HCT116 (cell line): ENCODE data around the gene PANK3. TPM values are rescaled to one million over a fixed set of nuclear protein-coding genes. Genes with fewer than 3 reads are reported as not detected.

Experiments
- ATAC-seq: fragments of 200-7000 bp; cut with Tn5 transposase; 2 replicates; pipeline ENCODE4 v1.9.1; 2020; ENCODE audit warnings: mild to moderate bottlenecking, moderate library complexity
- BruUV-seq: library from RNA; stranded (reverse); fragments of 400-500 nt; replicated peaks from 2 replicates; lab custom pipeline; 2021; lab: Mats Ljungman, UMichigan
- CTCF ChIA-PET: fragments of 300-600 bp; sonication (Branson Sonifier 250); formaldehyde crosslinking; loops from one replicate; lab custom pipeline; 2021; ENCODE audit warnings: antibody characterized with exemption; lab: Charles Lee
- POLR2A ChIA-PET: fragments of 300-600, 350-600 bp; sonication (Branson Sonifier 250); formaldehyde crosslinking; loops from one replicate; lab custom pipeline; 2021; ENCODE audit warnings: antibody characterized with exemption; lab: Charles Lee
- RAD21 ChIA-PET, 2 experiments: fragments of 300-600 bp; sonication (Branson Sonifier 250); formaldehyde crosslinking; loops; one replicate each; lab custom pipeline; 2023; ENCODE audit warnings: low total read pairs in 2 of 2; ENCODE audit not compliant: uncharacterized antibody in 2 of 2, unreplicated experiment in 2 of 2, low non-redundant PET in 1 of 2; lab: Charles Lee
- DNase-seq: peaks from one replicate; pipeline ENCODE4 v3.0.0-alpha.2; 2010; ENCODE audit warnings: low read depth, low spot score
- H2AFZ ChIP-seq: fragments of 200-600 bp; shearing (Covaris generic), sonication (generic); 2 replicates; pipeline ENCODE4 v1.6.1; 2017; ENCODE audit warnings: low read depth, mixed run types, mixed read lengths, antibody characterized with exemption, low read length; ENCODE audit not compliant: poor library complexity, severe bottlenecking
- H3K27ac ChIP-seq: 2 replicates; pipeline ENCODE4 v1.5.1; 2012; ENCODE audit warnings: low read depth, low read length
- H3K27me3 ChIP-seq: fragments of 200-600 bp; sonication (generic); 2 replicates; pipeline ENCODE4 v1.6.1; 2016; ENCODE audit warnings: mixed run types, low read length, mixed read lengths; ENCODE audit not compliant: insufficient read depth
- H3K36me3 ChIP-seq, 2 experiments: fragments of 200-500 bp in 1 of 2; fragments of 200-600 bp in 1 of 2; sonication (Bioruptor generic) in 1 of 2; sonication (generic) in 1 of 2; 2 replicates each; pipeline versions ENCODE4 v1.5.1 to v1.6.1; 2014 to 2016; ENCODE audit warnings: low read length in 2 of 2, inconsistent platforms in 1 of 2, mixed read lengths in 1 of 2, mixed run types in 1 of 2; ENCODE audit not compliant: insufficient read depth in 2 of 2, control insufficient read depth in 1 of 2
- H3K4me1 ChIP-seq, 2 experiments: fragments of 200-600 bp in 1 of 2; sonication (generic) in 1 of 2; 2 replicates each; pipeline versions ENCODE4 v1.5.1 to v1.6.1; 2012 to 2017; ENCODE audit warnings: low read length in 2 of 2, inconsistent platforms in 1 of 2, mild to moderate bottlenecking in 1 of 2, mixed read lengths in 1 of 2, mixed run types in 1 of 2, moderate library complexity in 1 of 2; ENCODE audit not compliant: insufficient read depth in 2 of 2, control insufficient read depth in 1 of 2
- H3K4me2 ChIP-seq: fragments of 200-600 bp; sonication (generic); 2 replicates; pipeline ENCODE4 v1.6.1; 2017; ENCODE audit warnings: mixed run types, low read length, mixed read lengths
- H3K4me3 ChIP-seq, 2 experiments: fragments of 200-600 bp in 1 of 2; sonication (generic) in 1 of 2; replicated peaks in 1 of 2; 2 replicates each; pipeline ENCODE4 v1.5.1; 2011 to 2016; ENCODE audit warnings: low read length in 2 of 2, control low read depth in 1 of 2, low read depth in 1 of 2, mild to moderate bottlenecking in 1 of 2, mixed read lengths in 1 of 2, mixed run types in 1 of 2
- H3K79me2 ChIP-seq: fragments of 200-600 bp; sonication (generic); 2 replicates; pipeline ENCODE4 v1.6.1; 2017; ENCODE audit warnings: mild to moderate bottlenecking, mixed run types, low read length, moderate library complexity, mixed read lengths; ENCODE audit not compliant: insufficient read depth
- H3K9ac ChIP-seq: fragments of 200-600 bp; sonication (generic); 2 replicates; pipeline ENCODE4 v1.6.1; 2016; ENCODE audit warnings: low read length, mixed read lengths
- H3K9me2 ChIP-seq: fragments of 200-600 bp; sonication (generic), shearing (Covaris generic); 2 replicates; pipeline ENCODE4 v1.6.1; 2017; ENCODE audit warnings: mixed run types, mild to moderate bottlenecking, moderate library complexity; ENCODE audit not compliant: insufficient read depth
- H3K9me3 ChIP-seq, 2 experiments: fragments of 200-500 bp in 1 of 2; fragments of 200-600 bp in 1 of 2; sonication (Bioruptor generic) in 1 of 2; sonication (generic) in 1 of 2; 2 replicates each; pipeline ENCODE4 v1.6.1; 2014 to 2017; ENCODE audit warnings: low read length in 2 of 2, mixed read lengths in 2 of 2, inconsistent platforms in 1 of 2, low read depth in 1 of 2, mild to moderate bottlenecking in 1 of 2, mixed run types in 1 of 2, moderate library complexity in 1 of 2; ENCODE audit not compliant: control insufficient read depth in 1 of 2, insufficient read depth in 1 of 2
- H4K20me1 ChIP-seq: fragments of 200-600 bp; sonication (generic), shearing (Covaris generic); 2 replicates; pipeline ENCODE4 v1.6.1; 2017; ENCODE audit warnings: mixed run types, mild to moderate bottlenecking, moderate library complexity; ENCODE audit not compliant: insufficient read depth
- ATF3 ChIP-seq: IDR thresholded peaks from 2 replicates; pipeline ENCODE4 v1.6.1; 2012
- CBX3 ChIP-seq: IDR thresholded peaks from 2 replicates; pipeline ENCODE4 v1.6.1; 2012; ENCODE audit warnings: low read depth
- CTCF ChIP-seq, 3 experiments: fragments of 200-600 bp in 1 of 3; sonication (generic) in 1 of 3; IDR thresholded peaks in 2 of 3; conservative IDR thresholded peaks in 1 of 3; 2 replicates each; pipeline ENCODE4 v1.5.1; 2012 to 2017; ENCODE audit warnings: low read depth in 2 of 3, low read length in 2 of 3, antibody characterized with exemption in 1 of 3, borderline replicate concordance in 1 of 3, control low read depth in 1 of 3, mild to moderate bottlenecking in 1 of 3, mixed read lengths in 1 of 3, mixed run types in 1 of 3, moderate library complexity in 1 of 3; ENCODE audit not compliant: insufficient read depth in 1 of 3
- ELF1 ChIP-seq: IDR thresholded peaks from 2 replicates; pipeline ENCODE4 v1.6.1; 2012; ENCODE audit warnings: low read depth, borderline replicate concordance
- EZH2 ChIP-seq: fragments of 200-600 bp; sonication (generic); IDR thresholded peaks from 2 replicates; pipeline ENCODE4 v1.6.1; 2017; ENCODE audit warnings: antibody characterized with exemption, mixed run types
- EZH2phosphoT487 ChIP-seq: fragments of 200-600 bp; IDR thresholded peaks from 2 replicates; pipeline ENCODE4 v1.6.1; 2018; ENCODE audit warnings: antibody characterized with exemption, borderline replicate concordance
- JUND ChIP-seq: IDR thresholded peaks from 2 replicates; pipeline ENCODE4 v1.6.1; 2012
- MAX ChIP-seq: IDR thresholded peaks from 2 replicates; pipeline ENCODE4 v1.6.1; 2012
- POLR2A ChIP-seq: IDR thresholded peaks from 2 replicates; pipeline ENCODE4 v1.7.0; 2011; ENCODE audit warnings: borderline replicate concordance; ENCODE audit not compliant: insufficient read depth, insufficient read length; ENCODE audit errors: extremely low read depth
- RAD21 ChIP-seq: IDR thresholded peaks from 2 replicates; pipeline ENCODE4 v1.6.1; 2012; ENCODE audit warnings: low read depth, mild to moderate bottlenecking
- REST ChIP-seq: IDR thresholded peaks from 2 replicates; pipeline ENCODE4 v1.6.1; 2012; ENCODE audit warnings: low read depth
- SP1 ChIP-seq: IDR thresholded peaks from 2 replicates; pipeline ENCODE4 v1.6.1; 2012; ENCODE audit warnings: low read depth
- TCF7L2 ChIP-seq: IDR thresholded peaks from 2 replicates; pipeline ENCODE4 v1.7.0; 2011; ENCODE audit warnings: borderline replicate concordance, inconsistent platforms; ENCODE audit not compliant: insufficient read depth, insufficient read length; ENCODE audit errors: extremely low read depth
- YY1 ChIP-seq: IDR thresholded peaks from 2 replicates; pipeline ENCODE4 v1.6.1; 2011; ENCODE audit warnings: low read length, low read depth, moderate library complexity, mild to moderate bottlenecking; ENCODE audit not compliant: insufficient replicate concordance; ENCODE audit errors: extremely low read depth
- ZFX ChIP-seq: fragments of 450-650 bp; IDR thresholded peaks from 2 replicates; pipeline ENCODE4 v1.6.1; 2017
- ZNF274 ChIP-seq: fragments of 200-500 bp; sonication (Bioruptor generic); IDR thresholded peaks from 2 replicates; pipeline ENCODE4 v1.6.1; 2014; ENCODE audit warnings: mild to moderate bottlenecking, low read depth, low read length, inconsistent platforms
- intact Hi-C: fragments of 100-400 bp; cut with micrococcal nuclease; formaldehyde crosslinking; loops from 2 replicates; pipeline ENCODE4 v1.10.0; 2022
- total RNA-seq: library from RNA; stranded (reverse); gene quantifications from one replicate; pipeline ENCODE4 v1.2.1, GENCODE V29; 2021; ENCODE audit not compliant: unreplicated experiment

The PANK3 gene
- total RNA-seq, 1 experiment from 2014 or later = 56.5 TPM

GRCh38 chr5:168527756-168528295 lies 51.3 kb downstream of the PANK3 start:
- no peak overlapping the region for H3K9ac ChIP-seq
- ChIA-PET POLR2A (no interaction called here), RAD21 (no interaction called here), CTCF (no interaction called here)
- no peaks in the 10 kb centered on the region for H3K27me3 ChIP-seq
- DNase-seq = no peak
- H3K4me1 ChIP-seq = no peaks in the 10 kb centered on the region
- no peak overlapping the region for H2AFZ ChIP-seq
- no peak overlapping the region for H3K4me3 ChIP-seq
- no TSS peak for BruUV-seq
- no peaks in the 10 kb centered on the region for H4K20me1 ChIP-seq
- H3K36me3 ChIP-seq = no peaks in the 10 kb centered on the region; a peak in 1 of 4 replicates
- TF ChIP-seq RAD21 = no peak
- no peaks in the 10 kb centered on the region for H3K9me3 ChIP-seq
- H3K79me2 ChIP-seq = no peaks in the 10 kb centered on the region
- intact Hi-C loops = no loop called here
- no peak for ATAC-seq
- H3K9me2 ChIP-seq = no peaks in the 10 kb centered on the region
- no peak overlapping the region for H3K27ac ChIP-seq
- no peak overlapping the region for H3K4me2 ChIP-seq

GRCh38 chr5:168525856-168526255 lies 53.3 kb downstream of the PANK3 start:
- no peaks in the 10 kb centered on the region for H3K27me3 ChIP-seq
- no peaks in the 10 kb centered on the region for H3K79me2 ChIP-seq
- no peak overlapping the region for H3K27ac ChIP-seq
- H3K9ac ChIP-seq = no peak overlapping the region
- no peaks in the 10 kb centered on the region for H3K9me2 ChIP-seq
- no peak overlapping the region for H3K4me2 ChIP-seq
- H3K4me3 ChIP-seq = no peak overlapping the region
- intact Hi-C loops = no loop called here
- no peaks in the 10 kb centered on the region; a peak in 1 of 4 replicates for H3K36me3 ChIP-seq
- RAD21 ChIA-PET = no interaction called here
- DNase-seq (no peak), ATAC-seq (no peak)
- CTCF ChIA-PET = no interaction called here
- H3K9me3 ChIP-seq = no peaks in the 10 kb centered on the region
- BruUV-seq = no TSS peak
- no peaks in the 10 kb centered on the region for H4K20me1 ChIP-seq
- POLR2A ChIA-PET = no interaction called here
- H2AFZ ChIP-seq = no peak overlapping the region
- H3K4me1 ChIP-seq = no peaks in the 10 kb centered on the region
- TF ChIP-seq REST (no peak), YY1 (no peak), ZFX (no peak), MAX (no peak), ELF1 (no peak), TCF7L2 (no peak), EZH2phosphoT487 (no peak), CTCF (IDR thresholded peaks at IDR 0.05 in 2 of 3, conservative IDR thresholded peaks at IDR 0.05 in 1 of 3; ENCODE audit: borderline replicate concordance in 1 of 3, insufficient read depth in 1 of 3, low read depth in 2 of 3, low read length in 2 of 3) (no peak), ZNF274 (no peak), POLR2A (no peak), EZH2 (no peak), SP1 (no peak), JUND (no peak), CBX3 (no peak), RAD21 (no peak), ATF3 (no peak)
